Activated CD4-positive, CD25-positive, alpha-beta regulatory T cell (primary cell): ENCODE measurements around the gene PPIA.
A peak's percentile ranks its signal among the peaks of the same experiment; 100 is the strongest.
"Not testable (repeated sequence)": the region's sequence is repeated elsewhere in the genome, so short reads cannot be mapped to it uniquely, and the experiment has no call there.

Experiments used
- DNase-seq, 4 experiments: peaks; one replicate each; lab custom pipeline; 2025; lab: John Stamatoyannopoulos, UW

Gene PPIA

GRCh38 chr7:44764081-44764480 is 32.4 kb upstream of the PPIA start:
- no peak for DNase-seq

DNA sequence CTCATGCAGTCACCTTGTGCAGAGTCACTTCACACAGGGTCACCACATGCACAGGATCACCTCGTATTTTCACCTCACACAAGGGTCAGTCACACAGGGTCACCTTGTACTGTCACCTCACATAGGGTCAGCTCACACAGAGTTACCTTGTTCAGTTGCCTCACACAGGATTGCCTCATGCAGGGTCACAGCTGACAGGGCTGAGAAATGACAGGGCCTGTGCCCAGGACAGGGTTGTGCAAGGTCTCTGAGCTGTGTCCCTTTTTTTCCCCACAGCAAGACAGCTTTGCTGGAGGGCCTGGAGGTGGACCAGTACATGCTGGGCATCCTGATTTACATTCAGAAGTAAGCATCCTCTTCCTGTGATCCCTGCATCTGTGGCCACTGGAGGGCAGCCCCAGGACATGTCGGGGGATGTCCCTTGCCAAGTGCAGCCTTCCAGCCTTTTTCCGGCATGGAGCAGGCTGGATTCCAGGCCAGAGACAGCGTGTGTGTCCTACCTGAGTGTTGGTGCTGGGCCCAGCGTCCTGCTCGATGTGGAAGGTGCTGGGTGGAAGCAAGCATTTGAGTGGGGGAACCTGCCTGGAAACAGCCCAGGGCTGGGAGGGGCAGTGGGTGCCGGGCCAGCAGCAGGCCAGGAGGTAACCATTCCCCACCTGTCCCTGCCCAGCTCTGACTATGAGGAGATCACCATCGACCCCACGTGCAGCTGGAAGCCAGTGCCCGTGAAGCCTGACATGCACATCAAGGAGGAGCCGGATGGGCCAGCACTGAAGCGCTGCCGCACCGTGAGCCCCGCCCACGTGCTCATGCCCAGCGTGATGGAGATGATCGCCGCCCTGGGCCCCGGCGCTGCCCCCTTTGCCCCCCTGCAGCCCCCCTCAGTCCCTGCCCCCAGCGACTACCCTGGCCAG is 31.6 kb upstream of the PPIA start:
- DNase-seq = no peak

DNA sequence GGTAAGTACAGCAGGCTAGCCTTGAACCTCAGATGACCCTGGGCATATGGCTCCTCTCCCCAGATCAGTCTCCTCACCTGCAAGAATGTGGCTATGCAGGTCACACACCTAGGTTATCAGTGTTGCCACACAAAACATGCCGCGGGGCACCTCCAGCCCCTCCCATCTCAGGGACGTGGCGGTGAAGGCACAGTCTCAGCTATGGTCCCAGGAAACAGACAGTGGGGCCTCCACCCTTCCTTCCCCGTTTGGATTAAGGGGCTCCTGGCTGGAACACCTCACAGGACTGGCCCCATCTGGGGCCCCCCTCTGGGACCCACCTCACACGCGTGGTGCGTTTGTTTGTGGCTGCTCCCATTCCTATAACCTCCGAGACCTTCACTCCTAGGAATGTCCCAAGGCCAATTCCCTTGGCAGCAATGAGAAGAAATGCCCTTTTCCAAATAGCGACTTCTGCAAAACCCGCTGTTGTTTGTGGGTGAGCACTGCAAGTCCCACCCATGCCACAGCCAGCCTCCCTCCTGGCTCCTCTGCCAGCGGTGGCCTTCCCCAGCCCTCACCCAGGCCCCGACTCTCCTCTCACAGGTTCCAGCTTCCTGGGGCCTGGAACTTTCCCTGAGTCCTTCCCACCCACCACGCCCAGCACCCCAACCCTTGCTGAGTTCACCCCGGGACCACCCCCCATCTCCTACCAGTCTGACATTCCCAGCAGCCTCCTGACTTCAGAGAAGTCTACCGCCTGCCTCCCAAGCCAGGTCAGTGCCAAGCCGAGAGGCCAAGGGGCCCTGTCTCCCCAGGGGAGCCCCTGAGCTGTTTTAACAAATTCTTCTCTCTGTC is 30.7 kb upstream of the PPIA start:
- no peak for DNase-seq

DNA sequence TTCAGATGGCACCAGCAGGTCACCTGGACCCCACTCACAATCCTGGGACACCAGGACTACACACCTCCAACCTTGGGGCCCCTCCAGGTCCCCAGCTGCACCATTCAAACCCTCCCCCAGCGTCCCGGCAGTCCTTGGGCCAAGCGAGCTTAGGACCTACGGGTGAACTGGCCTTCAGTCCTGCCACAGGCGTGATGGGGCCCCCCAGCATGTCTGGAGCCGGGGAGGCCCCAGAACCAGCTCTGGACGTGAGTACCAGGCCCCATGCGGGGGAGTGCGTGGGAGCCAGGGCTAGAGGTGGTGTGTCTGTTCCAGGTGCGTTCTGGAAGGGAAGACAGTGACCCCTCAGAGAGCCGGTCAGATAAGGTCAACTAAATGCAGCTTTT is 30.1 kb upstream of the PPIA start:
- DNase-seq = no peak

DNA sequence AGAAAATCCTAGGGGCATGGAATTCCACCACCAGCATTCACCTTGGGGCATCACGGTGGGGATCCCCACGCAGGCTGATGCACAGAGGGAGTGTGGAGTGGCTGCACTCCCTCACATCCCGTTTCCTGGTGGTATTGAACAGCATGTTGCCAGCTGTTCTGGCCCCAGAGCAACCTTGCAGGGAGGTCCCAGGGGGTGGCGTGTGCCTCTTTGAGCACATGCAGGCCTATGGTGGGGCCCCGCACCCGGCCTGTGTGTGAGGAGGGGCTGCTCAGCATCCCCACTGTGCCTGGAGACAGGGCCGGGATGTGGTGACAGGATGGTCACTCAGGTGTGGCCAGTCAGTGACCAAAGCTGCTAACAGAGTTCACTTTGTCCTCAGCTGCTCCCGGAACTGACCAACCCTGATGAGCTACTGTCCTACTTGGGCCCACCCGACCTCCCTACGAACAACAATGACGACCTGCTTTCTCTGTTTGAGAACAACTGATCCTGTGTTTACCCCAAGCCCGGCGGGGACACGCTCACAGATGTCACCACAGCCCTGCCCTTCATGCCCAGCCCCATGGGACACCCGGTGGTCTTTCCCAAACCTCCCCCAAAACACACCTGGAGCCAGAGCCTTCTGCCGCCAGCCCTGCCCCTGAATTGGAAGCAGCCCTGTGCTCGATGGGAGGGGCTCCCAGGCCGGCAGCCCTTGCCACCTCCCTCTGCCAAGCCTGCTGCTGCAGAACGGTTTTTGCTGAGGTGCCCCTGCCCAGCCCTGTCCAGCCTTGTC is 29.2 kb upstream of the PPIA start:
- no peak for DNase-seq

DNA sequence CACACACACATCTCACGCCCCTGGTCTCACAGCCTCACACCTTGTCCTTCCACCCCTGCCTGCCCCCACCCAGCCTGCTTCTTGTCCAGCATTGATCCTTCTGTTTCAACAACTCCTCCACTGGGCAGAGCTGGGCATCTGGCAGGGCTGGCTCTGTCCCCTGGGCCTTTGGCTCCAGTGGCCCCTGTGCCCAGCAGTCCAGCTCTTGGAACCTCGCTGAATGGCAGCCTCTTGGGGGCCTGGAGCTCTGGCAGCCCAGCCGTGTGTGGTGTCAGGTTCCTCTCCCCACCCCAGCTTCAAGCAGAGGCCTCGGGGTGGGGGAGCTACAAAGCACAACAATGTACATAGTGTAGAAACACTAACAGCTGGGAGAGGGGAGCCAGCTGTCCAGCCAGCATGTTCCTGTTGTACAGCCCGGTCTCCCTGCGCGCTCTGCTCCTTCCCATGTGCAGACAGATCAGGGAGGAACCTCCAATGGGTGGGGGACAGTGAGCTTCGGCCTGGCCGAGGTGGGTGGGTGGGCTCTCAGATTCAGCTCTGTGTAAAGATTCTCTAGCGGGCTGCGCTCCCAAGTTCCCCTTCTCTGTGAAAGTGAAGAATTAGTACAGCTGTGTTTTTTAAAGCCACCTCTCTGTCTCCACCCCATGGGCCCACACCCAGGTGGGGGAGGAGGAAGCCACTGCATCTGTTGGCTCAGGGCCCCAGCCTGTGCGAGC is 28.4 kb upstream of the PPIA start:
- peak in 1 of 4 experiments; percentile 30 for DNase-seq

DNA sequence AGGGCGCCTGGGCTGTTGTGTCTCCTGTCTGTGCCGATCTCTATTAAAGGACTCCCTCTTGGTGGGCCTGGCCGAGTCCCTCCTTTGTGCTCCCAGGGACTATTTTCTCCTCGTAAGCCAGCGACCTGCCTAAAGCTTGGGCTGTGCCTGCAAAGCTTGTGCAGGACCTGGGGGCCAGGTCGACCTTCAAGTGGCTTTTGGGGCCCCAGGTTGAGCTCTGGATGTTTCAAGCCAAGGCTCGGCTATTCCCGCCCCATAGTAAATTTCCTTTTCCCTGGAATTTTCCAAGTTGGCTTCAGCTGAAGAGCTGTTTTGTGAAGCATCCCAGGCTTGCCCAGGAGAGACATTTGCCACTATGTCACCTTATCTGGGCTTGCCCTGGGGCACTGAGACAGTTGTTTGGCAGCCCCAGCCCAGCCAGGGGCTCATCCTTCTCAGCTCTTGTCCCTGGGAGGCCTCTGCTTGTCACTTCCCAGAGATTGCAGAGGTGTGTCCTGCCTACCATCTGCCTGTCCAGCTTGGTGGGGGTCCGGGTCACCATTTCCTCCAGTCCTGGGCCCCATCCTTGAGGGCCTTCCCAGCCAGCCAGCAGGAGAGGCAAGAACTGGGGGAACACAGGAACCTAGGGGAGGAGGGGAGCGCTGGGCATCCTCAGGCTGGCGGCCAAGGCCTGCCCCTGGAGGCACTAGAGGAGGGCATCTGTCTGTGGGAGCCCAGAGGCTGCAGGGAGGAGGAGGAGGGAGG is 27.7 kb upstream of the PPIA start:
- no peak for DNase-seq

- no peak for DNase-seq
Observed at GRCh38 chr7:44769376-44769775, 27.1 kb upstream of the PPIA start.

DNA sequence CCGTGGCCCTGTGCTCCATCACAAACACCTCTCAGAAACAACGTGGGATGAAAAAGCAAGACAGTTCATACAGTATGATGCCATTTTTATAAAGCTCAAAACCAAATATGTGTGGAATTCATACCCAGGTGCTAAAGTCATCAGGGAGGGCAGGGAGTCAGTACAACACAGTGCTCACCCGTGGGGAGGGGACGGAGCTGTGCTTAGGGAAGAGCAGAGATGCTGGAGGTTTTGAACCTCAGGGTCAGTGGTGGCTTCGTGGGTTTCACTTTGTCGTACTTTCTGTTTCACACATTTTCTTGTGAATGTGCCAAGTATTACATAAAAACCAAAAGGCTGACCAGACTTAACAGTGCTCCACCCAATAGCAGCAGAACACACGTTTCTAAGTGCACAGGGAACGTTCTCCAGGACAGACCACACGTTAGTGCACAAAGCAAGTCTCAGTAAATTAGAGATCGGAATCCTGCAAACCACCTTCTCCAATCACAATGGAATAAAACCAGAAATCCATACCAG is 26.6 kb upstream of the PPIA start:
- no peak for DNase-seq

DNA sequence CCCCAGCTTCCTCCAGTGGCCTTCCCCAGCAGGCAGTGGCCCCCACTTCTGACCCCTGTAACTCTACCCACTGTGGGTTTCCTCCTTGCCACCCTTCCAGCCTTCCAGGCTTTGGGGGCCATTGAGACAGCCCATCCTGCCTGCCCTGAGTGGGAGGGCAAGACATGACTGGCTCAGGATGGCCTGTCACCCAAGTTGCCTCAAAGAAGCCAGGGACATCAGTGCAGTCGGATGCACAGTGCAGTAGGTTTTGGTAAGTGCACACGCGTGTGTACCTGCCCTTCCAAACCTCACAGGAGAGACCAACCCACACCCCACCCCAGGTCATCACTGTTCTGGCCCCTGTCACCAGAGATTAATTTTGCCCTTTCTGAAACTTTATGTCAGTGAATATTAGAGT is 25.1 kb upstream of the PPIA start:
- no peak for DNase-seq

DNA sequence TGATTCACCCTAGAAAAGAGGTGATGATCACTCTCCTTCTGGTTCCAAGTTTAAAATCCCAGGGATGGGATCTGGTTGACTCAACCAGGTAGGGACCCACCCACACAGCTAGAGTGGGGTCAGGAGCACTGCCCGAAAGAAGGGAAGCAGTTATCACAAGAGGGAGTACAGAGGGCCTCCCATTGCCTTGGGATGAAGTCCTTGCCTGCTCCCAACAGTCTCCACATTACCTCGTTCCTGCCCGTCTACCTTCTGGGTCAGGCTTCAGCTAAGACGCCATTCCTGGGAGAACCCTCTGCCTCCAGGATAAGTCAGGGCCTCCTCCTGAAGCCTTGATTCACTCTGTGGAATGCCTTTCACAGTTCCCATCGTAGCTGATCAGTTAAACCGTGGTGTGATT is 24.0 kb upstream of the PPIA start:
- no peak for DNase-seq

DNA sequence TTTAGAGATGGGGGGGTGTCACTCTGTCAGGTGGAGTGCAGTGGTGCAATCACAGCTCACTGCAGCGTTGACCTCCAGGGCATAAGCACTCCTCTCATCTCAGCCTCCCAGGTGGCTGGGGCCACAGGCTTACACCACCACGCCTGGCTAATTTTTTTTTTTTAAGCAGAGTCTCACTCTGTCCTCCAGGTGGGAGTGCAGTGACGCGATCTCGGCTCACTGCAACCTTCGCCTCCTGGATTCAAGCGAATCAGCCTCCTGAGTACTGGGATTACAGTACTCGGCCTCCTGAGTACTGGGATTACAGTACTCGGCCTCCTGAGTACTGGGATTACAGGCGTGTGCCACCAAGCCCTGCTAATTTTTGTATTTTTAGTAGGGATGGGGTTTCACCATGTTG is 23.6 kb upstream of the PPIA start:
- DNase-seq = no peak

DNA sequence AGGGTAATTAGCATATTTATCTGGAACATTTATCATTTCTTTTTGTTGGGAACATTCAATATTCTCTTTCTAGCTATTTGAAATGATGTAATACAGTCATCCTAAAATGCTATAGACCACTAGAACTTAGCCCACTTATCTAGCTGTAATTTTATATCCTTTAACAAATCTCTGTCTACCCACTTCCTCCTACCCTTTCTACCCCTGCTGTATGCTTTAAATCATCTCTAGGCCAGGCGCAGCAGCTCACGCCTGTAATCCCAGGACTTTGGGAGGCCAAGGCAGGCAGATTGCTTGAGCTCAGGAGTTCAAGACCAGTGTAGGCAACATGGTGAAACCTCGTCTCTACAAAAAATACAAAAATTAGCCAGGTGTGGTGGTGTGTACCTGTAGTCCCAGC is 22.0 kb upstream of the PPIA start:
- DNase-seq = not testable (repeated sequence)

GRCh38 chr7:44775383-44776107 is 20.9 kb upstream of the PPIA start:
- no peak for DNase-seq

DNA sequence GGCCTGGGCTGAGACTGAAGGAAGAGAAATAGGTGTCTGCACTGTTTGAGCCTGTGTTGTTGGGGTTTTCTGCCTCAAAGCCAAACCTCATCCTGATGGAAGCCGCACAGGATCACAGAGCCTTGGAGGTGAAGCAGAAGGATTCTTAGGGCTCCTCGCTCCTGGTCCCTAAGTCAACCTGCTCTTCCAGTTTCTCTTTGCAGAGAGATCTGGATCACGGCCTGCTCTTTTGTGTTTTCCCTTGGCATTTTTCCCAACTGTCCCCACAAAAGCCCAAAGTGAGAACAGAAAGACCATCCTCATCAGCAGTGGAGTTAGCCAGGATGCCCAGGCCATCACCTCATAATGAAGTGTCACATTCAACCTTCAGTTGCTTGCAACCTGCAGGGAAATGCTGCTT is 20.3 kb upstream of the PPIA start:
- no peak for DNase-seq

- DNase-seq = no peak
Observed at GRCh38 chr7:44782460-44782859, 14.0 kb upstream of the PPIA start.

GRCh38 chr7:44783407-44783806 is 13.1 kb upstream of the PPIA start:
- DNase-seq = no peak

DNA sequence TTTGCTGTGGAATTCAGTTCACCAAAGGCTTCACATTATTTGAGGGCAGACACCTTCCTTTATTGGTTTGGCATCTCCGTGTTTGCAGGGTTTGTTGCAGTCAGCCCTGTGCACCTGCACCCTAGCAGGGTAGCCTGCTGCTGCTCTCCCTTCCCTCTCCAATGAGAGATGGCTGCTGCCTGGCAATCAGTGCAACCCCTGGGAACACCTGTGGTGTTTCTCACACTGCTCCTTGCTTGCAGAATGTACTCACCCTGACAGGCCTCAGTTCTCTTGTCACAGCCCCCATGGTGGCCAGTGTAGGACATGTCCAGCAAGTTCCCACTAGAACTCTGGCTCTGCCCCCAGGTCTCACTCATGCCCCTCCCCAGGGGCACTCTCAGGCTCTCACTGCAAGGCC is 12.1 kb upstream of the PPIA start:
- DNase-seq = no peak

GRCh38 chr7:44785218-44785617 is 11.3 kb upstream of the PPIA start:
- not testable (repeated sequence) for DNase-seq

GRCh38 chr7:44787041-44787440 is 9.4 kb upstream of the PPIA start:
- no peak for DNase-seq
